K562 (cell line): ENCODE measurements around the gene PRKD1. TPM values are rescaled to one million over a fixed set of nuclear protein-coding genes. Genes with fewer than 3 reads are reported as not detected.

Experiments used
- ATAC-seq: fragments of 200-7000 bp; cut with Tn5 transposase; 3 replicates; pipeline ENCODE4 v1.9.1; 2020; ENCODE audit warnings: moderate library complexity
- BruUV-seq: library from RNA; stranded (reverse); fragments of 400-500 nt; replicated peaks from 2 replicates; lab custom pipeline; 2021; lab: Mats Ljungman, UMichigan
- CTCF ChIA-PET: fragments of 300-600 bp; formaldehyde crosslinking; extraction: SDS; loops from one replicate; lab custom pipeline; 2021; ENCODE audit warnings: low intra/inter-chr PET ratio; lab: Yijun Ruan, JAX
- POLR2A ChIA-PET: fragments of 300-600, 350-650 bp; sonication (Branson Sonifier 250); formaldehyde crosslinking; extraction: SDS; loops from one replicate; lab custom pipeline; 2021; ENCODE audit warnings: antibody characterized with exemption, inconsistent platforms; lab: Yijun Ruan, JAX
- DNase-seq, 4 experiments: peaks; one replicate each; pipeline versions ENCODE4 v3.0.0 to v3.0.0-alpha.2; 2011 to 2018; ENCODE audit warnings: low spot score in 3 of 4, mixed read lengths in 3 of 4; ENCODE audit errors: extremely low read depth in 1 of 4
- FAIRE-seq: peaks from 2 replicates; lab custom pipeline; 2011; peaks lifted over from hg19 to GRCh38; lab: Jason Lieb, UNC
- H2AFZ ChIP-seq: 2 replicates; pipeline ENCODE4 v1.6.0; 2011; ENCODE audit warnings: low read depth, low read length, control low read depth, inconsistent platforms
- H3K27ac ChIP-seq: fragments of 200-600 bp; 3 replicates; pipeline ENCODE4 v1.8.0; 2011; ENCODE audit warnings: low read depth, mild to moderate bottlenecking, control low read depth, inconsistent platforms, low read length, moderate library complexity, mixed read lengths; ENCODE audit errors: extremely low read depth
- H3K27me3 ChIP-seq, 2 experiments: fragments of 300-600 bp in 1 of 2; 2 replicates in 1 of 2; 3 replicates in 1 of 2; pipeline versions ENCODE4 v1.6.0 to v1.8.0; 2011; ENCODE audit warnings: inconsistent platforms in 2 of 2, low read length in 2 of 2, mild to moderate bottlenecking in 1 of 2, mixed read lengths in 1 of 2, moderate library complexity in 1 of 2; ENCODE audit not compliant: control insufficient read depth in 2 of 2, insufficient read depth in 2 of 2
- H3K36me3 ChIP-seq: fragments of 300-600 bp; 3 replicates; pipeline ENCODE4 v1.8.0; 2011; ENCODE audit warnings: mild to moderate bottlenecking, low read length, inconsistent platforms; ENCODE audit not compliant: control insufficient read depth, insufficient read depth
- H3K4me1 ChIP-seq, 2 experiments: fragments of 200-600 bp in 1 of 2; replicated peaks in 1 of 2; 2 replicates in 1 of 2; 3 replicates in 1 of 2; pipeline versions ENCODE4 v1.5.1 to v1.8.0; 2011; ENCODE audit warnings: inconsistent platforms in 2 of 2, low read length in 2 of 2, mild to moderate bottlenecking in 1 of 2, mixed read lengths in 1 of 2, moderate library complexity in 1 of 2; ENCODE audit not compliant: control insufficient read depth in 2 of 2, insufficient read depth in 2 of 2
- H3K4me2 ChIP-seq: 2 replicates; pipeline ENCODE4 v1.6.1; 2011; ENCODE audit warnings: low read length, control low read depth, inconsistent platforms, mixed read lengths; ENCODE audit not compliant: insufficient read depth
- H3K4me3 ChIP-seq: fragments of 200-600 bp; sonication (generic), shearing (Covaris generic); 2 replicates; pipeline ENCODE4 v1.5.1; 2016; ENCODE audit warnings: control low read depth, inconsistent platforms
- H3K79me2 ChIP-seq: fragments of 200-600 bp; 3 replicates; pipeline ENCODE4 v1.8.0; 2011; ENCODE audit warnings: low read length, inconsistent platforms; ENCODE audit not compliant: control insufficient read depth, insufficient read depth
- H3K9ac ChIP-seq, 2 experiments: 2 replicates each; pipeline versions ENCODE4 v1.6.0 to v1.6.1; 2011; ENCODE audit warnings: low read depth in 2 of 2, low read length in 2 of 2, control low read depth in 1 of 2, inconsistent platforms in 1 of 2, mild to moderate bottlenecking in 1 of 2, mixed read lengths in 1 of 2; ENCODE audit not compliant: insufficient read depth in 1 of 2
- H3K9me1 ChIP-seq: one replicate; pipeline ENCODE4 v1.6.0; 2011; ENCODE audit warnings: inconsistent platforms, mild to moderate bottlenecking, low read length, moderate library complexity; ENCODE audit not compliant: control insufficient read depth, insufficient read depth
- H3K9me3 ChIP-seq: replicated peaks from 2 replicates; pipeline ENCODE4 v1.5.1; 2011; ENCODE audit warnings: low read depth, low read length, inconsistent platforms; ENCODE audit not compliant: control insufficient read depth, insufficient read depth
- H4K20me1 ChIP-seq: replicated peaks from 2 replicates; pipeline ENCODE4 v1.6.1; 2011; ENCODE audit warnings: low read length, inconsistent platforms, mixed read lengths; ENCODE audit not compliant: control insufficient read depth, insufficient read depth
- CREB1 ChIP-seq, 2 experiments: sonication (generic) in 1 of 2; formaldehyde crosslinking in 1 of 2; IDR thresholded peaks; 2 replicates each; pipeline versions ENCODE4 v1.6.1 to v1.8.0; 2012 to 2022; ENCODE audit warnings: inconsistent platforms in 1 of 2, mild to moderate bottlenecking in 1 of 2, missing genetic modification reagents in 1 of 2, moderate library complexity in 1 of 2
- TRIM24 ChIP-seq, 2 experiments: fragments of 450-650 bp; IDR thresholded peaks; 2 replicates each; pipeline ENCODE4 v1.6.1; 2016
- TRIM28 ChIP-seq: fragments of 450-650 bp; IDR thresholded peaks from 2 replicates; pipeline ENCODE4 v1.6.1; 2017
- in situ Hi-C: fragments of 300-500 bp; cut with MboI; formaldehyde crosslinking; loops from 4 replicates; pipeline ENCODE4 v1.15.0; 2018; ENCODE audit warnings: inconsistent platforms, mixed read lengths
- intact Hi-C: fragments of 100-400 bp; cut with micrococcal nuclease; formaldehyde crosslinking; loops from 2 replicates; pipeline ENCODE4 v1.14.2; 2022
- polyA plus RNA-seq, 8 experiments: library from polyadenylated mRNA; depleted of rRNA in 4 of 8; stranded (reverse) in 5 of 8; unstranded in 3 of 8; fragments of >200 nt; fragmentation: Nextera tagmentation in 2 of 8; fragmentation: Illumina TruSeq in 1 of 8; extraction: Ambion mirVana in 2 of 8; extraction: Trizol in 1 of 8; gene quantifications; 2 replicates each; pipeline versions ENCODE4 v1.2.1 to v1.2.3, GENCODE V29; 2011 to 2014; ENCODE audit warnings: inconsistent platforms in 1 of 8, missing spikeins in 1 of 8
- total RNA-seq, 7 experiments: library from RNA; depleted of rRNA in 6 of 7; stranded (reverse); fragments of >200 nt in 6 of 7; fragmentation: Illumina TruSeq in 2 of 7; extraction: Trizol in 2 of 7; gene quantifications; 2 replicates each; pipeline versions ENCODE4 v1.2.1 to v1.2.3, GENCODE V29; 2011 to 2021; ENCODE audit warnings: low replicate concordance in 1 of 7
- TF ChIP-seq, protein P1 (sequence below): fragments of 450-650 bp; IDR thresholded peaks from 2 replicates; pipeline ENCODE4 v1.6.1; 2018; ENCODE audit warnings: mild to moderate bottlenecking, low read depth; ENCODE audit not compliant: partially characterized antibody

PRKD1 gene
- total and polyA plus RNA-seq, 9 of the 15 experiments (the other 6 are each of a cell fraction or from before 2014, with no cell fraction given), result 0.04 to 0.25 (median 0.13) TPM; not detected in 1

GRCh38 chr14:29648045-29648444 is 279.6 kb downstream of the PRKD1 start:
- H3K4me2 ChIP-seq, result no peak overlapping the region
- TF ChIP-seq, protein P1, sequence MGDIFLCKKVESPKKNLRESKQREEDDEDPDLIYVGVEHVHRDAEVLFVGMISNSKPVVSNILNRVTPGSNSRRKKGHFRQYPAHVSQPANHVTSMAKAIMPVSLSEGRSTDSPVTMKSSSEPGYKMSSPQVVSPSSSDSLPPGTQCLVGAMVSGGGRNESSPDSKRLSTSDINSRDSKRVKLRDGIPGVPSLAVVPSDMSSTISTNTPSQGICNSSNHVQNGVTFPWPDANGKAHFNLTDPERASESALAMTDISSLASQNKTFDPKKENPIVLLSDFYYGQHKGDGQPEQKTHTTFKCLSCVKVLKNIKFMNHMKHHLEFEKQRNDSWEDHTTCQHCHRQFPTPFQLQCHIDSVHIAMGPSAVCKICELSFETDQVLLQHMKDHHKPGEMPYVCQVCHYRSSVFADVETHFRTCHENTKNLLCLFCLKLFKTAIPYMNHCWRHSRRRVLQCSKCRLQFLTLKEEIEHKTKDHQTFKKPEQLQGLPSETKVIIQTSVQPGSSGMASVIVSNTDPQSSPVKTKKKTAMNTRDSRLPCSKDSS, result peak; percentile 47
- no peak for TF ChIP-seq CREB1 (IDR thresholded peaks at IDR 0.05)
- no peak for TF ChIP-seq CREB1 (CRISPR knock-in tag; IDR thresholded peaks at IDR 0.05)
- TF ChIP-seq TRIM24 (IDR thresholded peaks at IDR 0.05), result peak in 1 of 2 experiments; percentile 52; a peak in 1 of 4 replicates
- 0 out of 2 replicates have a peak, but pooled peaks have one; percentile 42 for TF ChIP-seq TRIM28
- no TSS peak for BruUV-seq
- intact Hi-C loops (no loop called here), in situ Hi-C loops (no loop called here)
- H3K9me1 ChIP-seq, result no peaks in the 10 kb centered on the region
- no peaks in the 10 kb centered on the region for H4K20me1 ChIP-seq
- no peak for ATAC-seq
- no peak for DNase-seq
- H3K4me1 ChIP-seq, result peaks cover 6 to 27% of the 10 kb centered on the region in 2 experiments; a peak in 4 of 5 replicates
- H3K79me2 ChIP-seq, result no peaks in the 10 kb centered on the region
- H3K4me3 ChIP-seq, result no peak overlapping the region
- POLR2A ChIA-PET, result no interaction called here
- H3K9ac ChIP-seq, result no peak overlapping the region
- H3K36me3 ChIP-seq, result no peaks in the 10 kb centered on the region; the same call in 2 of the 3 replicates
- H2AFZ ChIP-seq, result no peak overlapping the region
- no peaks in the 10 kb centered on the region for H3K27me3 ChIP-seq
- no peak for FAIRE-seq
- CTCF ChIA-PET, result no interaction called here
- no peak overlapping the region for H3K27ac ChIP-seq
- peaks cover 20% of the 10 kb centered on the region for H3K9me3 ChIP-seq
